Measurements from ENCODE around the gene FBRSL1.

Gene FBRSL1

GRCh38 chr12:132484183-132484890 lies 5.6 kb upstream of the FBRSL1 start:
- DNase-seq (ENCODE audit: low spot score), result no peak

DNA sequence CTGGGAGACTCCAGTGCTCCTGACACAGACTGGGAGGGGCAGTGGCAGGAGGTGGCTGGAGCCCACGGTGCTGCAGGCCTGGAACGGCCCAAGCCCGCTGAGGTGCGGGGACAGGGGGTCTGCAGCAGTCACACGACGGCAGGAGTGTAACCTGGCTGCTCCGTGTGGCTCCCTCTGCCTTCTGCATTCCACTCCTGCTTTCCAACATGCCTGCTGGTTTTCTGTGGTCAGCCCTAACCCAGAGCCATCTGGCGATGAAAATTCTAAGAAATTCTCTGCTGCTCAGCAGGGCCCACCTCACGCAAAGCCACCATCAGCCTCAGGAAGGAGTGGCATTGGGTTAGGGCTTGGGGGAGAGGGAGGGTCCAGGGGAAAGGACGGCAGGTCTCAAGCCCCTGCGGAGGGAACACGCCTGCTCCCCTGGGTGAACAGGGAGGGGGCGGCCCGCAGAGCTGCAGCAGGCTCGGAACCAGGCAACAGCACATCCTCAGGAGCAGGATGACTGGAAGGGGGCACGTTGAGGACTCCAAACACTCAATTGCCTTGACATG lies 5.0 kb upstream of the FBRSL1 start:
- no peak for DNase-seq (ENCODE audit: low spot score)

DNA sequence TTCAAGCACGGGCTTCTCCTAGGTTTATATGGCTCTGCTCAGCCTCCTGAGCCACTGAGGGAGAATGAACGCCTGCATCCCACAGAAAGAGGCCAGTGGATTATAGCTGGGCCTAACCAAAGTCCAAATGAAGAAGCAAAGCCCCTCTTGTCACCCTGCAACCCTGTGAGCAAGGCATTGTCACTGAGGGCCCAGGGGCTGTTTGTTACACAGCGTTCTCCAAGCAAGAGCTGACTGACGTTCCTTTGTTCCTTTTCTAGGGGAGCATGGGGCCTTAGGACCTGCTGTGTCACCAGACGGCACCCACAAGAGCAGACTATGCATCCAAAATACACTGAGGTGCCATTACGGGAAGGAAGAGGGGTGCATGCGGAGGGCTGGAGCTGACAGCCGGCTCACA lies 4.3 kb upstream of the FBRSL1 start:
- DNase-seq (ENCODE audit: low spot score), result no peak

- no peak for DNase-seq (ENCODE audit: low spot score)
Observed at GRCh38 chr12:132486168-132486567, 3.8 kb upstream of the FBRSL1 start.

DNA sequence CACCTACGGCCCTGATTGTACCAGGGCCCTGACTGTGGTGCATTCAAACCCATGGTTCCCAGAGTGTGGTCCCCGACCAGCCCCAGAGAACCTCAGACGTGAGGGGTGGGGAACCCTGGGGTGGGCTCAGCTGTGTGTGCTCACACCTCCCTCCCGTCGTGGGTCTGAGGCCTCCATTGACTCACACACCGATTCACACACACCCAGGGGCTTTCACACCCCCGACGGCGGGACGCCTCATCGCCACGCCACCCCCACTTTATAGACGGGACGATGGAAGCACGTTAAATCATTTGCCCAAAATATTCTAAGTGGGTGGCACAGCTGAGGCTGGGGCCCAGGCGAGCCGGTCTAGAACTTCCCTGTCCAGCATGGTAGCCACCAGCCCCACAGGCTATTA lies 3.4 kb upstream of the FBRSL1 start:
- no peak for DNase-seq (ENCODE audit: low spot score)

- DNase-seq (ENCODE audit: low spot score), result no peak
Observed at GRCh38 chr12:132487311-132487741, 2.6 kb upstream of the FBRSL1 start.

- no peak for DNase-seq (ENCODE audit: low spot score)
Observed at GRCh38 chr12:132488127-132489077, 1.5 kb upstream of the FBRSL1 start.

- no peak for DNase-seq (ENCODE audit: low spot score)
Observed at GRCh38 chr12:132489078-132489601, 811 bp upstream of the FBRSL1 start.

DNA sequence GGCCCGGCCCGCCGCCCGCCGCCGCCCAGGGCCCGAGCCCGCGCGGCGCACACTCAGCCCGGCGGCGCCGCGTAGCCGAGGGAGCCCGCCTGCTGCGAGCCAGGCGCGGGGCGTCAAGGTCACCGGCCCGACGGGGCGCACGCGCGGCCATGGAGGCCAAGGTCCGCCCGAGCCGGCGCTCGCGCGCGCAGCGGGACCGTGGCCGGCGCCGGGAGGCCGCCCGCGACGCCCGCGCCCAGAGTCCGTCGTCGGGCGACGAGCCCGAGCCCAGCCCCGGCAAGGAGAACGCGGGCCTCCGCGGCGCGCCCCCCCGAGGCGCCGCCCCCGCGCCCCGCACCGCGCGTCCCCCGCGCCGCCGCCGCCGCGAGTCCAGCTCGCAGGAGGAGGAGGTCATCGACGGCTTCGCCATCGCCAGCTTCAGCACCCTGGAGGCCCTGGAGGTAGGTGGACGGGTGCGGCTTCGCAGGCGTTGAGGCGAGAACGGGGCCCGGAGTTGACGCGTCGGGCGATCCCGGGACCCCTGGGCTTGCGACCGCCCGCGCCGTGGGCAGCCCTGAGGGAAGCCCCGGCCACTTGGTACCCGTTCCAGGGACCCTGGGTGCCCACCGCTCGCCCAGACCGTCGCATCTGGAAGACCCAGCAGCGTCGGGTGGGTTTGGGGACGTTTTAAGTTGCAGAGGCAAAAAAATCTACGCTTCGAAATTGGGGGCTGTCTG lies 629 bp downstream of the FBRSL1 start:
- no peak for DNase-seq (ENCODE audit: low spot score)

DNA sequence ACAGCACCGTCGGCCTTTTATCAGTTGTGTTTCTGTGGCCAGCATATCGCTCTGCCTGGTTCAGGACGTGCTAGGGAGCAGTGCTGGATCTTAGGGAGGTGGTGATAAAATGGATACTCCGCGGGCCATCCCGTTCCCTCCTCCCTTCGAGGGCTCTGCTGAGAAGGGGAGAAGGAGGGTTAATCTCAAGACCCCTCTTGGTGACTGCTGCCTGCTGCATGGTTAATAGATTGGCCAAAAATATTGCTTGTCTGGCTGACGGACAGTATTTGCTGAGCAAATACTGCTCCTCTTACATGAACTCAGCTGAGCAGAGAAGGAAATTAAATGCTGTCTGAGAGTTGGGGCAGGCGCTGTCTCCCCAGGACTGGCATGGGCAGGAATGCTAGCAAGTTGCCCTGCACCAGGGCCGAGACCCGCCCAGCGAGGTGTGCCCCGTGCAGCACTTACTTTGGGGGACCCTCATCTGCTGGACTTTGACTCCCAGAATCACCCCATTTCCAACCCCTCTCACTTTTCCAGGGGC lies 1.2 kb downstream of the FBRSL1 start:
- no peak for DNase-seq (ENCODE audit: low spot score)

DNA sequence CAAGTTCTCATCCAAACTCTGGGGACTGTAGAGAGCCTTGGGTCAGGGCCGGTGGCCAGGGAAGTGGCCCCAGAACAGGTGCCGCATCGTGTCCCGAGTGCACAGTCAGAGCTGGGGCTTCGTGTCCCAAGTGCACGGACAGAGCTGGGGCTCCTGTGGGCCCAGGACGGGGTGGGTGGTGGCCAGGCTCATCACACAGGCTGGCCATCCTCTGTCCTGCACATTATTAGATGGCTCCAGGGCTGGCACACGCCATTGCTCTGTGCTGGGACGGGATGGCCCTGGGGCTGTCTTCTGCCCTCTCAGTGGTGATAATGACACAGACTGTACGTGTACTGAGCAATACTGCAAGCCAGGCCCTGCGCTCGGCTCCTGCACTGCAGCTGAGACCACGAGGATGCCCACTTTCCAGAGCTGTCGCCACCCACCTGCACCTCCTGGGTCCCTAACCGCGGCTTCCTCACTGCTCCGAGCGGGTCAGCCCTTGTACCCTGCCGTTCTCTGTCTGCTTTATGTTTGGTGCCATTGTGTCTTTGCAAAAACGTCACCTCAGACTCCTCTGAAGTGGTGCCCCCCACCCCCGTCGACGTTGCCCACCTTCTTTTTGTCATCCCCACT lies 1.9 kb downstream of the FBRSL1 start:
- DNase-seq (ENCODE audit: low spot score), result no peak

DNA sequence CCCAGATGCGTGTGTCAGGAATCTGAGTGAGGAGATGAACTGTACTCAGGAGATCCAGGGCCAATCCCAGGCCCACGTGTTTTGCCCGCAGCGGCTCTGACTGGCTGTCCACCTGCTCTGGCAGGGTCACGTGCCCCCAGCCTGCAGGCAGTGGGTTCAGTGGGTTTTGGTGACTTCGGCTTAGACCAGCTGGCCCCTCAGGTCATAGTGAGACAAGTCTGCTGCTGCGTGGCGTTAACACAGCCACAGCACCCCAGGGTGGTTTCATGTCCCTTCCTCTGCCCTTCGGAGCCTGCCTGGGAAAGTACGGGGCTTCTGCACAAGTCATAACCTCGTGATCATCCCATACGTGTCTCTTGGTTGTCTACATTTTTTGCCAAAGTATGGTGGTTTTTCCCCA lies 2.6 kb downstream of the FBRSL1 start:
- no peak for DNase-seq (ENCODE audit: low spot score)

- DNase-seq (ENCODE audit: low spot score), result no peak
Observed at GRCh38 chr12:132492951-132493350, 3.0 kb downstream of the FBRSL1 start.

GRCh38 chr12:132493482-132494178 lies 3.7 kb downstream of the FBRSL1 start:
- no peak for DNase-seq (ENCODE audit: low spot score)

DNA sequence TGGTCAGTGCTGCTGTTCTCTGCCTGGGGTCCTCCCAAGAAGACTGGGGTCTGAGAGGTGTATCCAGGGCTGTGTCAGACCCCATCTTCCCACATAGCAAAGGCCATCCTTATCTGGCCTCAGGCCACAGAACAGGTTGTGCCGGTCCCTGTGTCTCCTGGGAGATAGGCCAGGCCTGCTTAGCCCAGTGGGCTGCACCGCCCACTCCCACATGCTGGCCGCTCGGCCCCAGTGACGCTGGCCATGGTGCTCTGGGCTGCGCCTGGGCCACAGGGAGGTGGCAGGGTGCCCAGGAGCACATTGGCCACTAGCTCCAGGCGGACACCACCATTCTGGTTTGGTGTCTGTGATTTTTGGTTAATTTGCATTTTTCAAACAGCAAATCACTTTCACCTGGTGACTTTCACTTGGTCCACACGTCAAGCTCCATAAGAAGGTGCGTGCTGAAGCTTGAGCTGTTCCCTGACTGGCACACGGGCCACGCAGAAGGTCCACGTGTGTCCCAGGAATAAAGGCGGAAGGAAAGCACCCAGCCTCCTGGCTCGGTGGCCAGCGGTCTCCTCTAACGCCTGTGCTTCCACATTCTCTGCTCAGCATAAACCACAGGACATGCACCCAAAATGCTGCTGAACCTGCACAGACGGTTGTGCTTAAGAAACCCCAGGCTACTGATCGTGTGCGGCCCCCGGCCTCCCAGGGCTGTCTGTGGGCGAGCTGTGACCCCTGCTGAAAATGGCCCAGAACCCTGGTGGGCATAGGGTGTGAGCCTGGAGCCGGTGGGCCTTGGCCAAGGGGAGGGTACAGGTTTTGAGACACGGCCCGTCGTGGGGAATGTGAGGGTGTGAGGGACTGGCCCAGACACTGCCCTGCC lies 4.6 kb downstream of the FBRSL1 start:
- no peak for DNase-seq (ENCODE audit: low spot score)

- DNase-seq (ENCODE audit: low spot score), result no peak
Observed at GRCh38 chr12:132495165-132495544, 5.2 kb downstream of the FBRSL1 start.

DNA sequence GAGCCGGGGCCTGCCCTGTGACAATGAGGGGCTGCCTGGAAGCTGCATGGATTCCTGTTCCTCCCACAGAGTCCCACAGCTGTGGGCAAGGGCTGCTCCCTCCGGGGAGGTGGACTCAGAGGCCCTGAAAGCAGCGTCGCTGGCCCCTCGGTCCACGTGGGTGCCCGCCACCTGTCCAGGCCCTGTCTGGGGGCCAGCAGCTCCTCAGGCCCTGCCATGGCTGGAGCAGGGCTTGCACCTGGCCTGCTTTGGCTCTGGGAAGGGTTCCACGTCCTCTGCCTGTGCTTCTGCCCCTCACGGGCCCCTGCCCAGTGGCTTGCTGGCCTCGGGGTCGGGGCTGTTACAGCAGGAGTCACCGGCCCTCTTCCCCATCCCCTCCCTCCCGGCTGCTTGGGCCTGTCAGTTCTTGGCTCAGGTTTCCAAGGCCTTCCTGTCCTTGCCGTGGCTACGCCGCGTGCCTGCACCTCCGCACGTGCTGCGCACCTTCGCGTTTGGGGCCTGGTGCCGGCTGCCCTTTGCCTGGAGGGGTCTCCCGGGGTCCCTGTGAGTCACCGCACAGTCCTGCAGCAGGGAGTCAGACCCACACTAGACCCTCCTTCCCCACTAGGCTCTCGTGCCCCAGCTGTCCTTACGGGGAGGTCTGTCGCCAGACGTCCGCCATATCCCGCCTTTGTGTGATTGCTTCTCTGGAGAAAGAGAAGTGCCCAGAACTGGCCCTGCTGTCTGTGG lies 5.8 kb downstream of the FBRSL1 start:
- no peak for DNase-seq (ENCODE audit: low spot score)

DNA sequence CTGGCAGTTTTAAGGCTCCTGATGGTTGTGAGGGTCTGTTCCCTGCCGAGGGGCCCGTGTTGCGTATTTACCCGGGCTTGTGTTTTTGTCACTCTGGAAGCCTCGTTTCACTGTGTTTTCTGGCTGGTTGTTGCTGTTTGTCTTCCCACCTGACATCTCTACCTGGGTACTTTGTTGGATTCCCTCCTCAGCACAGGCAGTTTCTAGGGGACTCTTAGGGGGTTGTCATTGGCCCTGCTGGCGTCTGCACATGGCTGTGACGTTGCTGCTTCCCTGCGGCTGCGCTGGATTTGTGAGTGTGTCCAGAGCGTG lies 6.4 kb downstream of the FBRSL1 start:
- no peak for DNase-seq (ENCODE audit: low spot score)

GRCh38 chr12:132496710-132497109 lies 6.8 kb downstream of the FBRSL1 start:
- DNase-seq (ENCODE audit: low spot score), result no peak

Measured in left forelimb (tissue), 1 donor.